Dedifferentiated amniotic fluid mesenchymal stem cell (primary cell): Measurements from ENCODE around the gene ERICH6B.
"Not testable (repeated sequence)": the region's sequence is repeated elsewhere in the genome, so short reads cannot be mapped to it uniquely, and the experiment has no call there.

Experiments used
- DNase-seq: peaks from one replicate; pipeline ENCODE4 v3.0.0-alpha.2; 2016; ENCODE audit errors: extremely low spot score

ERICH6B gene

DNA sequence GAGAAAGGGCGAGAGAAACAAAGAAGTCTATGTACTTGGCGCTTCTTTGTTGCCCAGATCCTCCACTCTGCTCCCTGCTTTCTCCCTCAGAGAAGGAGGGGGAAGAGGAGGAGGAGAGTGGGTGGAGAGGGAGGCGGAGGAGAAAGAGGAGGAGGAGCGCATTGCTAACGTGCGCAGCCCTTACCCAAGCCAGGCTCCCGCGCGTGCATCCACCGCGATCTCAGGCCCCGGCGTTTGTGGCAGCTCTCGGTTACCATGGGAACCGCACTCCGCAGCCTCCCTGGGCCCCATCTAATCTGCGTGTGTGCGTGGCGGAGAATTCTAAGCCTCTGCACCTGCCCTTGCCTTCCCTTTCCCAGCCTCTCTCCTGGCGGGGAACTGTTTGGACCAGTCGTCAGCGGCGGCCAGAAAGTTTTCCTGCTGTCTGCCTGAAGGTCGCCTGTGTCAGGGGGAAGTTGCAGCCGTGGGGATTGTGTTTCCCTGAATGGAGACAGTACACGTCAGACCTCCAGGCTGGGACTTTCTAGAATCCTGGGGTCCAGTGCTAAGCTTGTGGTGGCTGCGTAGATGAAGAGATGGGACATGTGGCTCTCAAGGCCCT, at the start of gene ERICH6B:
TSS of gene ERICH6B (minus strand) at position 239 of the 601 bp plus-strand sequence. CDS start 18,734 bp downstream, outside the sequence.
- DNase-seq, result no peak

DNA sequence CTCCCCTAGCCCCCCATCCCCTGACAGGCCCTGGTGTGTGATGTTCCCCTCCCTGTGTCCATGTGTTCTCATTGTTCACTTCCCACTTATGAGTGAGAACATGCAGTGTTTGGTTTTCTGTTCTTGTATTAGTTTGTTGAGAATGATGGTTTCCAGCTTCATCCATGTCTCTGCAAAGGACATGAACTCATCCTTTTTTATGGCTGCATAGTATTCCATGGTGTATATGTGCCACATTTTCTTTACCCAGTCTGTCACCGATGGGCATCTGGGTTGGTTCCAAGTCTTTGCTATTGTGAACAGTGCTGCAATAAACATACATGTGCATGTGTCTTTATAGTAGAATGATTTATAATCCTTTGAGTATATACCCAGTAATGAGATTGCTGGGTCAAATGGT, 47.4 kb upstream of the ERICH6B start:
- not testable (repeated sequence) for DNase-seq

DNA sequence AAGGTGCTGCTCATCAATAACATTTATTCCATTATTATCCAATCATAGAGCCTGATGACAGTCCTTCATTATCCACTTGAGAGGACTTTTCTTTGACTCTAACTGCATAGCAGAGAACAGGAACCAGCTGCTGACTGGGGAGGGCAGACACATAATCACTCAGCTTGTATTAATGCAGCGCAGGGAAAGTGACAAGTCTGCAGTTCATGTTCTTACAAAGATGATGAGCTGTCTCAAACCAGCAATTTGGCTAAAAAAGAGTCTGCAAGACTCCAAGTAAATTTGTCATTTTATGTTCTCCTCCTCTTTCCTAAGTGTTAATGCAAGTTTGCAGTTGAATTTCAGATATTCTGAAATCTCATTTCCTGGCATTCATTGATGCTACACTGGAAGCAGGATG, 46.6 kb upstream of the ERICH6B start:
- no peak for DNase-seq

GRCh38 chr13:45660458-45660857, 44.9 kb upstream of the ERICH6B start:
- DNase-seq, result not testable (repeated sequence)

DNA sequence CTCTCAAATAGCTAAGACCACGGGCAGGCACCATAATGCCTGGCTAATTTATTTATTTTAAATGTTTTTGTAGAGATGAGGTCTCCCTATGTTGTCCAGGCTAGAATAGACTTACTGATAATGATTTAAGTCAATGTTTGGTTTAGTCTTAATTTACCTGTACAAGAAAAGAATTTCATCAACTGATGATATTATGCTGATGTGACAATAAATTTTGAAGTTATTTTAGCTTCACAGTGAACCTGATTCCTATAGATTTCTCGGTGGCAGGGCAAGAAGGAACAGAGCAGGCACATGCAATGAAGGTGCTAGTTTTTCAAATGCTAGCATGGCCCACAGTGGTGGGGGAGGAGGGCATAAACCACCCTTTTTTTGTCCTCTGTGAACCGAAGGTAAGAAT, 44.0 kb upstream of the ERICH6B start:
- DNase-seq, result no peak

GRCh38 chr13:45658586-45659235, 43.2 kb upstream of the ERICH6B start:
- DNase-seq, result peak; percentile 48

DNA sequence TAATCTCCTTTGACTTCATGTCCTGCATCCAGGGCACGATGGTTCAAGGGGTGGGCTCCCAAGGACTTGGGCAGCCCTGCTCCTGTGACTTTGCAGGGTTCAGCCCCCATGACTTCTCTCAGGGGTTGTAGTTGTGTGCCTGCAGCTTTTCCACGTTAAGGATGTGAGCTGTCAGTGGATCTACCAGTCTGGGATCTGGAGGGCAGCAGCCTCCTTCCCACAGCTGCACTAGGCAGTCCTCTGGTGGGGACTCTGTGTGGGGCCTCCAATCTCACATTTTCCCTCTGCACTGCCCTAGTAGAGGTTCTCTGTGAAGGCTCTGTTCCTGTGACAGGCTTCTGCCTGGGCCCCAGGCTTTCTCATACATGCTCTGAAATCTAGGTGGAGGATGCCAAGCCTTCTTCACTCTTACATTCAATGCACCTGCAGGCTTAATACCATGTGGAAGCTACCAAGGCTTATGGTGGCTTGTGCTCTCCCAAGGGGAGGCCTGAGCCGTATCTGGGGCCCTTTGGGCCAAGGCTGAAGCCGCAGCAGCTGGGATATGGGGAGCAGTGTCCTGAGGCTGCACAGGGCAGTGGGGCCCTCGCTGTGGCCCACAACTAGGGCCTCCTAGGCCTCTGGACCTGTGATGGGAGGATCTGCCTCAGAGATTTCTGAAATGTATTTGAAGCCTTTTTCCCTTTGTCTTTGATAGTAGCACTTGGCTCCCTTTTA, 39.3 kb upstream of the ERICH6B start:
- no peak for DNase-seq

GRCh38 chr13:45645263-45645662, 29.7 kb upstream of the ERICH6B start:
- DNase-seq, result not testable (repeated sequence)

DNA sequence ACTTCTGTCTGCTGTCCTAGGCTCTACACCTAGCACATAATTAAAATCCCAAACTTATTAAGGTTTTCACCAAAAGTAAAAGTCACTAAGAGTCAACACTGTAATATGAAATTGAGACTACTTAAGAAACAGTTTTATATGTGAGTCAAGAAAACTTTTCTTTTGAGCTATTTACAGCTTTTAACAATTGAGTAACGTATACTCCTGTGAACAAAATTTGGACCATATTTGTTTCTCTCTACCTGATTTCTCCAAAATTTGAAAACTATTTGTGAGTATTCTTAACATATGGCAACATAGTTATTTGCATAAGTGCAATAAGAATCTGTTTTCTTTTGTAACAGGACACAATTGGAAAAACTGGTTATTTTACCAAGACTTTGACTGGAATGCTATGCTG, 26.6 kb upstream of the ERICH6B start:
- peak; percentile 12 for DNase-seq

DNA sequence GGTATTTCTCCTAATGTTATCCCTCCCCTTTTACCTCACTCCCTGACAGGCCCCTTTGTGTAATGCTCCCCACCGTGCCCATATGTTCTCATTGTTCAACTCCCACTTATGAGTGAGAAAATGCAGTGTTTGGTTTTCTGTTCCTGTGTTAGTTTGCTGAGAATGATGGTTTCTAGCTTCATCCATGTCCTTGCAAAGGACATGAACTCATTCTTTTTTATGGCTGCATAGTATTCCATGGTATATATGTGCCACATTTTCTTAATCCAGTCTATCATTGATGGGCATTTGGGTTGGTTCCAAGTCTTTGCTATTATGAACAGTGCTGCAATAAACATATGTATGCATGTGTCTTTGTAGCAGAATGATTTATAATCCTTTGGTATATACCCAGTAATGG, 19.8 kb upstream of the ERICH6B start:
- DNase-seq, result not testable (repeated sequence)

DNA sequence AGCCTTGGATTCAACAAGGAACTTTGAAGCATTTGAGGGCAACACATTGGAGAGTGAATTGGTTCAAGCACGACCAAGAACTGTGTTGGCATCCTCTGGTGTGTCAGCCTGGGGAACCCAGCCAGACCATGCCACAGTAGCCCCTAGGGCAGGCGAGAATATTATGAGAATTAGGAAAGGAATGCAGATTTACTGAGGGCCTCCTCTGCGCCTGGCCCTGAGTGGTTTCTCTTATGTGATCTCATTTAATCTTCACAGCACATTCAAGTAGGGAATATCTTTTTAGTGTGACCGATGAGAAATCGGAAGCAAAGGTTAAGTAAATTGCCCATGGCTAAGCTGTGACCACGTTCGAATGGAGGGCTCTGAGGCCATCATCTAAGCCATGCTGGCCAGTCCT, 15.3 kb upstream of the ERICH6B start:
- DNase-seq, result no peak

DNA sequence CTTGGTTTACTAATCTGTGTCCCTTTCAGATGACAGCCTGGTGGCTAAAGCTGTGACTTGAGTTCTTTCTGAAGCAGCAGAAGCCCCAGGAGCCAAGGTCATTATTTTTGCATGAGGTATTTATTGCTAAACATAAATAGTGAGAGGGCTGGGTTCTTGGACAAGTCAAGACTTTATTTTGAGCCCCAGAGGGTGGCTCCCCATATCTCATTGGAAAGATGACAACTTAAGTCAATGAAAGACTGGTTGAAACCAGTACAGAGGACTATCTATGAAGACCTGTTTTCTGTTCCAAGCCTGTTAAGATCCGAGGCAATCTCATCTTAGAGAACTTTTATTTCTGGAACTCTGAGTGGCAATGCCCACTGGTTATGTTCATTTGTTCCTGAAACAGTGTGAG, 14.4 kb upstream of the ERICH6B start:
- DNase-seq, result no peak

DNA sequence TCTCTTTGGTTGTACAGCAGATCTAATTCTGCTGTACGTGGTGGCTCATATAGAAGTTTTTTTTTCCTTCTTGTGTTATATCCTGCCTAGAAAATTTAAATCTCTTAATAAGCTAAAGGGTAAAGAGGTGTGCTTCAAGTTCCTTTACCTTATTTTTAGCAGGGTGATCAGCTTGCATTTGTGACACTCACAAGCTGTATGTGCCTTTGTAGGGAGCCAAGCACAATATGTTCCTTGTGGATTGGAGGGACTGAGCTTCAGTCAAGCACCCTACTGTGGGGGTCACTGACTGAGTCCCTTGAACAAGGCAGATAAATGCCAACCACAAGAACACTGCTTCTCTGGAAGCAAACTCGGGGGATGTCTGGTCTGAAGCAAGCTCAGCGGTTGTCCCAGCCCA, 12.6 kb upstream of the ERICH6B start:
- DNase-seq, result no peak

GRCh38 chr13:45627656-45628055, 12.1 kb upstream of the ERICH6B start:
- no peak for DNase-seq

- DNase-seq, result no peak
These were observed 11.3 kb upstream of the ERICH6B start for GRCh38 chr13:45626731-45627374.

- DNase-seq, result no peak
These were observed 8.1 kb upstream of the ERICH6B start for GRCh38 chr13:45623516-45624090.

GRCh38 chr13:45621950-45622349, 6.4 kb upstream of the ERICH6B start:
- DNase-seq, result no peak

GRCh38 chr13:45607931-45608330, 7.6 kb downstream of the ERICH6B start:
- DNase-seq, result peak; percentile 18

DNA sequence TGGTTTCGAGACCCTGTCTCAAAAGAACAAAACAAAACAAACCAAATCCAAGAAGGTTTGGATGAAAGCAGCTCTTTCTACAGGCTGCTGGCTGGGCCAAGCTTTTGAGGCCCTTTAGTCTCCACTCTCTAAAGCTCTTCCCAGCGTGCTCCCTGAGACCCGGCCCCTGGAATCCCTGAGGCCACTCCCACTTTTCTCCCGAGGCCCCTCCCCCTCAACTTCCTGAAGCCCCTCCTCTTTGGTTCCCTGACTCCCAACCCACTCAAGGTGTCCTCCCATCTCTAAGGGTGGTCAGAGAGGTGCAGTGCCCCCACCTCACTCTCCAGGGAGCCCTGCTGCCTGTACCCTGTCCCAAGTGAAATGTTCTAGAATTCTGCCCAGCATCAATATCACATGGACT, 10.6 kb downstream of the ERICH6B start:
- no peak for DNase-seq

DNA sequence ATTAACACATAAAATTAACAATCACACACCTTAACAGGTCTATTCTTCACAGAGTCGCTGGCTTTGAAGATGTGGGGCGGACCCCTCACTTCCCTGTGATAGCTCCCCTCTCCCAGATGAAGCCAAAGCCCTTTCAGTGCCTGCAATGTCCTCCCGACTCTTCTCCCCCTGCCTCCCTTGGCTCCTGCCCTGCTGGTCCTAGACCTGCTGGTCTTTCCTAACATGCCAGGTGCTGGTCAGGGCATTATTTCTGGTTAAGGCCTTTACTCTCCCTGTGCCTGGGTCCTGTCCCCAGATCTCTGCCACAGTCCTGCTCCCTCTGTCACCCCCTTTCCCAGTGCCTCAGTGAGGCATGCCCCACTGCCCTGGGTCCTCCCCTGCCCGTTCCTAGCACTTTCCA, 12.2 kb downstream of the ERICH6B start:
- no peak for DNase-seq

- no peak for DNase-seq
These were observed 13.1 kb downstream of the ERICH6B start for GRCh38 chr13:45602183-45603170.
